ENCODE data around the gene IFFO2.
A peak's percentile ranks its signal among the peaks of the same experiment; 100 is the strongest.

The IFFO2 gene

GRCh38 chr1:18956193-18957135, at the start of gene IFFO2:
TSS of gene IFFO2 (minus strand) at chr1:18956676. CDS start at chr1:18956332, 344 bp downstream.
- H4K20me1 ChIP-seq (ENCODE audit: control insufficient read depth, insufficient read depth, low read depth, low read length), result peaks cover 3% of the 10 kb centered on the region; the same call in 1 of the 2 replicates
- no peaks in the 10 kb centered on the region for H3K9me3 ChIP-seq (ENCODE audit: control insufficient read depth, insufficient read depth, low read length)
- peak within 1 kb of the TSS; percentile 94 for H3K4me2 ChIP-seq (ENCODE audit: low read length)
- H3K4me3 ChIP-seq (ENCODE audit: low read length), result peak within 1 kb of the TSS; percentile 80
- H3K27me3 ChIP-seq (ENCODE audit: control insufficient read depth, low read length), result peaks cover 64% of the 10 kb centered on the region
- H3K79me2 ChIP-seq (ENCODE audit: control insufficient read depth, low read length), result no peaks in the 10 kb centered on the region
- H3F3A ChIP-seq (ENCODE audit: control insufficient read depth, insufficient read depth), result no peaks in the 10 kb centered on the region
- TF ChIP-seq EZH2phosphoT487 (IDR thresholded peaks at IDR 0.05; ENCODE audit: borderline replicate concordance, low read length) (no peak), CTCF (IDR thresholded peaks at IDR 0.05; ENCODE audit: low read depth, low read length, poor library complexity, severe bottlenecking) (no peak)
- H3K27ac ChIP-seq (ENCODE audit: low read depth, low read length), result no peak within 1 kb of the TSS
- H3K4me1 ChIP-seq (ENCODE audit: control insufficient read depth, low read length), result peaks cover 17% of the 10 kb centered on the region
- no peaks in the 10 kb centered on the region for H3K36me3 ChIP-seq (ENCODE audit: control insufficient read depth, low read length)
- no peaks in the 10 kb centered on the region for H3K9me2 ChIP-seq (replicated peaks; ENCODE audit: control insufficient read depth, low read length)

GRCh38 chr1:19006000-19006399, 49.5 kb upstream of the IFFO2 start:
- H3K4me3 ChIP-seq (ENCODE audit: low read length), result no peak overlapping the region
- TF ChIP-seq EZH2phosphoT487 (IDR thresholded peaks at IDR 0.05; ENCODE audit: borderline replicate concordance, low read length), result no peak
- TF ChIP-seq CTCF (IDR thresholded peaks at IDR 0.05; ENCODE audit: low read depth, low read length, poor library complexity, severe bottlenecking), result no peak
- no peaks in the 10 kb centered on the region for H3K9me3 ChIP-seq (ENCODE audit: control insufficient read depth, insufficient read depth, low read length)
- no peaks in the 10 kb centered on the region for H3F3A ChIP-seq (ENCODE audit: control insufficient read depth, insufficient read depth)
- H3K4me1 ChIP-seq (ENCODE audit: control insufficient read depth, low read length), result no peaks in the 10 kb centered on the region
- no peaks in the 10 kb centered on the region for H3K9me2 ChIP-seq (replicated peaks; ENCODE audit: control insufficient read depth, low read length)
- no peak overlapping the region for H3K4me2 ChIP-seq (ENCODE audit: low read length)
- no peaks in the 10 kb centered on the region for H3K36me3 ChIP-seq (ENCODE audit: control insufficient read depth, low read length)
- no peaks in the 10 kb centered on the region for H3K79me2 ChIP-seq (ENCODE audit: control insufficient read depth, low read length)
- H4K20me1 ChIP-seq (ENCODE audit: control insufficient read depth, insufficient read depth, low read depth, low read length), result no peaks in the 10 kb centered on the region
- peaks cover 4% of the 10 kb centered on the region; the same call in 1 of the 2 replicates for H3K27me3 ChIP-seq (ENCODE audit: control insufficient read depth, low read length)
- no peak overlapping the region for H3K27ac ChIP-seq (ENCODE audit: low read depth, low read length)

GRCh38 chr1:19003371-19004290, 47.2 kb upstream of the IFFO2 start:
- H3K9me2 ChIP-seq (replicated peaks; ENCODE audit: control insufficient read depth, low read length), result no peaks in the 10 kb centered on the region
- H3K27me3 ChIP-seq (ENCODE audit: control insufficient read depth, low read length), result no peaks in the 10 kb centered on the region
- no peaks in the 10 kb centered on the region for H3K4me1 ChIP-seq (ENCODE audit: control insufficient read depth, low read length)
- H3K4me2 ChIP-seq (ENCODE audit: low read length), result no peak overlapping the region
- no peaks in the 10 kb centered on the region for H3K79me2 ChIP-seq (ENCODE audit: control insufficient read depth, low read length)
- H3K4me3 ChIP-seq (ENCODE audit: low read length), result no peak overlapping the region
- H3F3A ChIP-seq (ENCODE audit: control insufficient read depth, insufficient read depth), result no peaks in the 10 kb centered on the region
- H3K27ac ChIP-seq (ENCODE audit: low read depth, low read length), result no peak overlapping the region
- no peaks in the 10 kb centered on the region for H3K36me3 ChIP-seq (ENCODE audit: control insufficient read depth, low read length)
- no peaks in the 10 kb centered on the region for H3K9me3 ChIP-seq (ENCODE audit: control insufficient read depth, insufficient read depth, low read length)
- TF ChIP-seq EZH2phosphoT487 (IDR thresholded peaks at IDR 0.05; ENCODE audit: borderline replicate concordance, low read length) (no peak), CTCF (IDR thresholded peaks at IDR 0.05; ENCODE audit: low read depth, low read length, poor library complexity, severe bottlenecking) (no peak)
- no peaks in the 10 kb centered on the region for H4K20me1 ChIP-seq (ENCODE audit: control insufficient read depth, insufficient read depth, low read depth, low read length)

All from DOHH2 (cell line).